GM21737 (cell line): Measurements from ENCODE around the gene NFIX.

ENCODE experiments used
- ATAC-seq: cut with Tn5 transposase; IDR thresholded peaks from one replicate; pipeline ENCODE4 v1.9.1; 2021; ENCODE audit warnings: mild to moderate bottlenecking, moderate library complexity; ENCODE audit not compliant: unreplicated experiment

NFIX gene

GRCh38 chr19:12987190-12987589 lies 8.1 kb upstream of the NFIX start:
- ATAC-seq = no peak

- ATAC-seq = no peak
These were observed 7.5 kb upstream of the NFIX start for GRCh38 chr19:12987781-12988180.

- ATAC-seq = no peak
These were observed 4.8 kb upstream of the NFIX start for GRCh38 chr19:12990431-12990830.

- ATAC-seq = no peak
These were observed 4.4 kb upstream of the NFIX start for GRCh38 chr19:12990853-12991252.

GRCh38 chr19:12991296-12991695 lies 4.0 kb upstream of the NFIX start:
- ATAC-seq = no peak

- ATAC-seq = no peak
These were observed 2.5 kb upstream of the NFIX start for GRCh38 chr19:12992729-12993128.

GRCh38 chr19:12993562-12993961 lies 1.7 kb upstream of the NFIX start:
- ATAC-seq = no peak

- ATAC-seq = no peak
These were observed 526 bp downstream of the NFIX start for GRCh38 chr19:12995596-12996405.

GRCh38 chr19:12996406-12997094 lies 1.3 kb downstream of the NFIX start:
- no peak for ATAC-seq

- no peak for ATAC-seq
These were observed 2.1 kb downstream of the NFIX start for GRCh38 chr19:12997179-12997966.

- ATAC-seq = no peak
These were observed 3.0 kb downstream of the NFIX start for GRCh38 chr19:12997967-12998940.

GRCh38 chr19:13001166-13001501 lies 5.9 kb downstream of the NFIX start:
- no peak for ATAC-seq

GRCh38 chr19:13001502-13002165 lies 6.4 kb downstream of the NFIX start:
- no peak for ATAC-seq

GRCh38 chr19:13002166-13002898 lies 7.1 kb downstream of the NFIX start:
- ATAC-seq = no peak

GRCh38 chr19:13003081-13003480 lies 7.8 kb downstream of the NFIX start:
- no peak for ATAC-seq

GRCh38 chr19:13004273-13004672 lies 9.0 kb downstream of the NFIX start:
- ATAC-seq = no peak

- ATAC-seq = no peak
These were observed 10.0 kb downstream of the NFIX start for GRCh38 chr19:13005253-13005652.

- ATAC-seq = no peak
These were observed 10.6 kb downstream of the NFIX start for GRCh38 chr19:13005861-13006370.
